Measurements from ENCODE around the gene KLHL40.

The KLHL40 gene

GRCh38 chr3:42691816-42692666 is 6.7 kb downstream of the KLHL40 start:
- no peak for TF ChIP-seq CTCF (IDR thresholded peaks at IDR 0.05; ENCODE audit: borderline replicate concordance, insufficient read depth, low read depth, low read length)
- H3K4me3 ChIP-seq (ENCODE audit: low read depth, low read length): no peak overlapping the region

GRCh38 chr3:42692667-42693529 is 7.6 kb downstream of the KLHL40 start:
- H3K4me3 ChIP-seq (ENCODE audit: low read depth, low read length): no peak overlapping the region
- TF ChIP-seq CTCF (IDR thresholded peaks at IDR 0.05; ENCODE audit: borderline replicate concordance, insufficient read depth, low read depth, low read length): no peak

- H3K4me3 ChIP-seq (ENCODE audit: low read depth, low read length): no peak overlapping the region
- no peak for TF ChIP-seq CTCF (IDR thresholded peaks at IDR 0.05; ENCODE audit: borderline replicate concordance, insufficient read depth, low read depth, low read length)
Measured at GRCh38 chr3:42693530-42693930, 8.2 kb downstream of the KLHL40 start.

- no peak overlapping the region for H3K4me3 ChIP-seq (ENCODE audit: low read depth, low read length)
- no peak for TF ChIP-seq CTCF (IDR thresholded peaks at IDR 0.05; ENCODE audit: borderline replicate concordance, insufficient read depth, low read depth, low read length)
Measured at GRCh38 chr3:42694366-42694765, 9.0 kb downstream of the KLHL40 start.

GRCh38 chr3:42696356-42697288 is 11.3 kb downstream of the KLHL40 start:
- H3K4me3 ChIP-seq (ENCODE audit: low read depth, low read length): no peak overlapping the region
- no peak for TF ChIP-seq CTCF (IDR thresholded peaks at IDR 0.05; ENCODE audit: borderline replicate concordance, insufficient read depth, low read depth, low read length)

- H3K4me3 ChIP-seq (ENCODE audit: low read depth, low read length): no peak overlapping the region
- no peak for TF ChIP-seq CTCF (IDR thresholded peaks at IDR 0.05; ENCODE audit: borderline replicate concordance, insufficient read depth, low read depth, low read length)
Measured at GRCh38 chr3:42697289-42698051, 12.1 kb downstream of the KLHL40 start.

Data from GM12875 (cell line).